PFSK-1 (cell line): ENCODE measurements around the gene NDUFV1.

Source experiments
- FOXP2 ChIP-seq: optimal IDR thresholded peaks from 2 replicates; pipeline ENCODE3; 2011; ENCODE audit warnings: borderline replicate concordance, control low read depth, inconsistent platforms; ENCODE audit not compliant: insufficient read depth; ENCODE audit errors: extremely low read length, extremely low read depth
- POLR2AphosphoS5 ChIP-seq: IDR thresholded peaks from 2 replicates; pipeline ENCODE4 v1.6.1; 2012; ENCODE audit warnings: low read depth, mild to moderate bottlenecking, control low read depth, low read length, moderate library complexity
- REST ChIP-seq, 2 experiments: IDR thresholded peaks; 2 replicates each; pipeline versions ENCODE4 v1.6.1 to v1.8.0; 2011 to 2012; ENCODE audit warnings: low read depth in 2 of 2, low read length in 2 of 2, control low read depth in 1 of 2, inconsistent platforms in 1 of 2, mild to moderate bottlenecking in 1 of 2, moderate library complexity in 1 of 2; ENCODE audit not compliant: insufficient read depth in 1 of 2
- SIN3A ChIP-seq: IDR thresholded peaks from 2 replicates; pipeline ENCODE4 v1.6.1; 2012; ENCODE audit warnings: mild to moderate bottlenecking, low read length, moderate library complexity, borderline replicate concordance; ENCODE audit not compliant: insufficient read depth

DNA sequence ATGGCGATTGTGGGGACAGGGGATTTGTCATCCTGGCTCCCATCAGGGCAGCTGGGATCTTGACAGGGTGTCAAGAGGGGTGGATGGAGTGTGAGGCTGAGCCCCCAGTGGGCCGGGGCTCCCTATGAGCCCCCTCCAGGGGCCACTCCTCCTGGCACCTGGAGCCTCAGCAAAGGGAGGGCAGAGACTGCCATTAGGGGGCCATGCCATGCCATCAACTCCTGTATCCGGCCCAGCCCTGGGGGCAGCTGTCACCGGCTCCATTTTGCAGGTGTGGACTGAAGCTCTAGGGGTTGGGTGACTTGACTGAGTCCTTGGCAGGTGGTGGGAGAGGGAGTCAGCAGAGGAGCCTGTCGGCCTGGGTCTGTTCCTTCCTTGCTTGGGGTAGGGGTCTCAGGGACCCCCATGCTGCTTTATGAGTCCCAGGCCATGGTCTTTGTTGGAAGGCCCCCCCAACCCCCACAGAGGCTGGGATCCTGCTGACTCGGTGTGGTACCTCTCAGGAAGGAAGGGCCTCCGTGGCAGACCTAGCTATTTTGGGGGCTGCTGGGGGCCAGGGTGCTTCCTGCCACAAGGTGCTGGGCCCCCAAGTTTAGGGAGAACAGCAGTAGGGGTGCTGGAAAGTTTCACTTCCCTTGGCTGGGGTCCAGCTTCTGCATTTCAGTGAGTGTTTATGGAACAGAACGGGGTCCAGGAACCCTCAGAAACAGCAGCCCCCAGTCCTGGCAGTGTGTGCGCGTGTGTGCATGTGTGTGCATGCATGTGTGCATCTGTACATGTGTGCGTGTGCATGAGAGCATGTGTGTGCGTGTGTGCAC, 42.3 kb downstream of the NDUFV1 start:
- TF ChIP-seq SIN3A (no peak), REST (IDR thresholded peaks at IDR 0.05; ENCODE audit: insufficient read depth in 1 of 2, low read depth in 2 of 2, low read length in 2 of 2) (no peak), POLR2AphosphoS5 (no peak), FOXP2 (no peak)
